Esophagus (tissue), 2 donors: ENCODE results near the gene FOS. TPM values are rescaled to one million over a fixed set of nuclear protein-coding genes. Genes with fewer than 3 reads are reported as not detected.

Source experiments
- H3K27ac ChIP-seq, 2 donors: one replicate each; pipeline ENCODE4 v1.5.1; 2013; ENCODE audit warnings: low read depth in 2 of 2, mild to moderate bottlenecking in 2 of 2, inconsistent platforms in 1 of 2, low read length in 1 of 2, moderate library complexity in 1 of 2
- H3K27me3 ChIP-seq, 2 donors: one replicate each; pipeline ENCODE4 v1.6.1; 2013; ENCODE audit warnings: low read length in 2 of 2, control low read depth in 1 of 2, mild to moderate bottlenecking in 1 of 2; ENCODE audit not compliant: insufficient read depth in 2 of 2, control insufficient read depth in 1 of 2
- H3K36me3 ChIP-seq, 2 donors: one replicate each; pipeline ENCODE4 v1.6.1; 2013; ENCODE audit warnings: low read length in 1 of 2; ENCODE audit not compliant: control insufficient read depth in 2 of 2, insufficient read depth in 2 of 2
- H3K4me1 ChIP-seq, 2 donors: one replicate each; pipeline ENCODE4 v1.6.1; 2013; ENCODE audit warnings: low read length in 1 of 2; ENCODE audit not compliant: control insufficient read depth in 2 of 2, insufficient read depth in 2 of 2
- H3K4me3 ChIP-seq, 2 donors: one replicate each; pipeline ENCODE4 v1.5.1; 2013; ENCODE audit warnings: low read length in 2 of 2, mild to moderate bottlenecking in 2 of 2, low read depth in 1 of 2, moderate library complexity in 1 of 2
- H3K9me3 ChIP-seq, 2 donors: one replicate each; pipeline ENCODE4 v1.6.1; 2013; ENCODE audit warnings: mild to moderate bottlenecking in 2 of 2, low read depth in 1 of 2, low read length in 1 of 2, moderate library complexity in 1 of 2; ENCODE audit not compliant: control insufficient read depth in 2 of 2, insufficient read depth in 1 of 2
- WGBS, 2 donors: extraction: QIAGEN DNeasy Blood & Tissue Kit; methylation state at CpG; one replicate each; pipeline ENCODE4 v1.1.7; 2013; 5-methylcytosine and 5-hydroxymethylcytosine counted together
- polyA plus RNA-seq, 2 donors: library from polyadenylated mRNA; stranded (reverse); fragments of 200-250 nt; gene quantifications; one replicate each; pipeline ENCODE4 v1.2.3, GENCODE V29; 2013
- donor health status: healthy with polysubstance abuse.
- donor health status: Bipolar disorder and iron deficiency.

The FOS gene
- polyA plus RNA-seq, 2 donors: 99.5 to 102 TPM

- H3K36me3 ChIP-seq: no peaks in the 10 kb centered on the region
- WGBS, 2 donors: 41 to 46% methylated on average over 8 of the region's 8 CpGs
- H3K4me1 ChIP-seq: no peaks in the 10 kb centered on the region
Measured at GRCh38 chr14:75260025-75260763, 18.4 kb upstream of the FOS start.

GRCh38 chr14:75261820-75262219, 16.8 kb upstream of the FOS start:
- no peaks in the 10 kb centered on the region for H3K9me3 ChIP-seq
- H3K4me3 ChIP-seq: no peak overlapping the region
- WGBS, 2 donors: 92 to 93% methylated on average over 5 of the region's 5 CpGs
- no peaks in the 10 kb centered on the region for H3K27me3 ChIP-seq
- H3K27ac ChIP-seq: no peak overlapping the region
- H3K4me1 ChIP-seq: no peaks in the 10 kb centered on the region
- no peaks in the 10 kb centered on the region for H3K36me3 ChIP-seq

More at GRCh38 chr14:75260025-75260763, 18.4 kb upstream of the FOS start:
- Histone ChIP-seq H3K9me3 (no peaks in the 10 kb centered on the region), H3K4me3 (no peak overlapping the region), H3K27me3 (no peaks in the 10 kb centered on the region), H3K27ac (peak overlapping the region in 1 of 2 donors; percentile 89)

GRCh38 chr14:75262641-75263040, 16.0 kb upstream of the FOS start:
- Histone ChIP-seq H3K4me3 (no peak overlapping the region), H3K27ac (no peak overlapping the region), H3K36me3 (no peaks in the 10 kb centered on the region), H3K9me3 (no peaks in the 10 kb centered on the region), H3K27me3 (no peaks in the 10 kb centered on the region), H3K4me1 (no peaks in the 10 kb centered on the region)
- WGBS, 2 donors: 90 to 95% methylated on average over 2 of the region's 2 CpGs

- H3K9me3 ChIP-seq: no peaks in the 10 kb centered on the region
- H3K36me3 ChIP-seq: no peaks in the 10 kb centered on the region
- 52 to 63% methylated on average over 3 of the region's 3 CpGs for WGBS, 2 donors
- no peak overlapping the region for H3K4me3 ChIP-seq
- H3K4me1 ChIP-seq: no peaks in the 10 kb centered on the region
- H3K27me3 ChIP-seq: no peaks in the 10 kb centered on the region
- peak overlapping the region; percentile 45 to 81 for H3K27ac ChIP-seq
Measured at GRCh38 chr14:75264036-75264435, 14.6 kb upstream of the FOS start.

- H3K4me3 ChIP-seq: no peak overlapping the region
- H3K9me3 ChIP-seq: no peaks in the 10 kb centered on the region
- H3K36me3 ChIP-seq: no peaks in the 10 kb centered on the region
- WGBS, 2 donors: 65 to 68% methylated on average over 3 of the region's 3 CpGs
- peak overlapping the region in 1 of 2 donors; percentile 26 for H3K27ac ChIP-seq
- H3K4me1 ChIP-seq: no peaks in the 10 kb centered on the region
- H3K27me3 ChIP-seq: no peaks in the 10 kb centered on the region
Measured at GRCh38 chr14:75267141-75267721, 11.4 kb upstream of the FOS start.

- Histone ChIP-seq H3K4me3 (no peak overlapping the region), H3K27me3 (no peaks in the 10 kb centered on the region), H3K36me3 (no peaks in the 10 kb centered on the region), H3K9me3 (no peaks in the 10 kb centered on the region), H3K4me1 (no peaks in the 10 kb centered on the region), H3K27ac (peak overlapping the region in 1 of 2 donors; percentile 64)
- WGBS, 2 donors: 66 to 71% methylated on average over 7 of the region's 7 CpGs
Measured at GRCh38 chr14:75268633-75269550, 9.7 kb upstream of the FOS start.

- H3K27ac ChIP-seq: no peak overlapping the region
- peaks cover 0 to 4% of the 10 kb centered on the region in 2 donors for H3K4me1 ChIP-seq
- H3K4me3 ChIP-seq: no peak overlapping the region
- no peaks in the 10 kb centered on the region for H3K36me3 ChIP-seq
- WGBS, 2 donors: 96% methylated on average over 9 of the region's 9 CpGs
- no peaks in the 10 kb centered on the region for H3K27me3 ChIP-seq
- H3K9me3 ChIP-seq: no peaks in the 10 kb centered on the region
Measured at GRCh38 chr14:75271514-75271913, 7.1 kb upstream of the FOS start.

- no peak overlapping the region for H3K4me3 ChIP-seq
- 37 to 53% methylated on average over 13 of the region's 13 CpGs for WGBS, 2 donors
- H3K9me3 ChIP-seq: no peaks in the 10 kb centered on the region
- H3K36me3 ChIP-seq: no peaks in the 10 kb centered on the region
- H3K4me1 ChIP-seq: peaks cover 0 to 6% of the 10 kb centered on the region in 2 donors
- H3K27me3 ChIP-seq: no peaks in the 10 kb centered on the region
- H3K27ac ChIP-seq: peak overlapping the region; percentile 37 to 70
Measured at GRCh38 chr14:75273272-75274049, 5.2 kb upstream of the FOS start.
